Common myeloid progenitor, CD34-positive (primary cell): ENCODE data around the gene MAP4K5.

ENCODE experiments used
- CTCF ChIA-PET: fragments of 350-600 bp; sonication (Branson Sonifier 250); formaldehyde crosslinking; loops from one replicate; lab custom pipeline; 2021; ENCODE audit warnings: antibody characterized with exemption; lab: Charles Lee
- POLR2A ChIA-PET: fragments of 350-600 bp; sonication (Branson Sonifier 250); formaldehyde crosslinking; loops from one replicate; lab custom pipeline; 2021; ENCODE audit warnings: antibody characterized with exemption; lab: Charles Lee
- DNase-seq, 3 donors: peaks; one replicate each; pipeline versions ENCODE4 v3.0.0 to v3.0.0-alpha.2; 2013
- H3K27ac ChIP-seq, 2 experiments: 1 replicate in 1 of 2; 2 replicates in 1 of 2; pipeline ENCODE4 v1.7.0; 2013; ENCODE audit warnings: inconsistent platforms in 2 of 2, low read length in 2 of 2, mild to moderate bottlenecking in 2 of 2, low read depth in 1 of 2, moderate library complexity in 1 of 2; ENCODE audit not compliant: severe bottlenecking in 2 of 2, insufficient read depth in 1 of 2, poor library complexity in 1 of 2
- H3K27me3 ChIP-seq, 5 experiments: replicated peaks in 2 of 5; 1 replicate in 3 of 5; 2 replicates in 2 of 5; pipeline versions ENCODE4 v1.6.1 to v1.7.0; 2013; ENCODE audit warnings: low read length in 4 of 5, mild to moderate bottlenecking in 2 of 5, moderate library complexity in 2 of 5, inconsistent platforms in 1 of 5; ENCODE audit not compliant: insufficient read depth in 5 of 5, control insufficient read depth in 4 of 5
- H3K36me3 ChIP-seq, 4 experiments: 1 replicate in 2 of 4; 2 replicates in 2 of 4; pipeline versions ENCODE4 v1.6.1 to v1.7.0; 2013; ENCODE audit warnings: low read length in 3 of 4, control low read depth in 1 of 4, mild to moderate bottlenecking in 1 of 4; ENCODE audit not compliant: control insufficient read depth in 4 of 4, insufficient read depth in 4 of 4
- H3K4me1 ChIP-seq, 4 experiments: 1 replicate in 3 of 4; 2 replicates in 1 of 4; pipeline versions ENCODE4 v1.6.1 to v1.7.1; 2013; ENCODE audit warnings: low read length in 3 of 4, mild to moderate bottlenecking in 3 of 4, control low read depth in 1 of 4, inconsistent platforms in 1 of 4, moderate library complexity in 1 of 4; ENCODE audit not compliant: control insufficient read depth in 4 of 4, insufficient read depth in 4 of 4; ENCODE audit errors: control extremely low read depth in 1 of 4
- H3K4me3 ChIP-seq, 7 experiments: 1 replicate in 4 of 7; 2 replicates in 3 of 7; pipeline versions ENCODE4 v1.5.1 to v1.7.0; 2013; ENCODE audit warnings: mild to moderate bottlenecking in 7 of 7, low read length in 6 of 7, moderate library complexity in 6 of 7, inconsistent platforms in 2 of 7, low read depth in 2 of 7, control low read depth in 1 of 7; ENCODE audit not compliant: insufficient read depth in 4 of 7, control insufficient read depth in 1 of 7; ENCODE audit errors: extremely low read depth in 1 of 7
- H3K9me3 ChIP-seq, 5 experiments: 1 replicate in 4 of 5; 2 replicates in 1 of 5; pipeline versions ENCODE4 v1.6.1 to v1.7.1; 2013; ENCODE audit warnings: low read length in 4 of 5, mild to moderate bottlenecking in 2 of 5, inconsistent platforms in 1 of 5, low read depth in 1 of 5, moderate library complexity in 1 of 5; ENCODE audit not compliant: control insufficient read depth in 4 of 5, insufficient read depth in 2 of 5; ENCODE audit errors: control extremely low read depth in 1 of 5
- WGBS: methylation state at CpG from one replicate; pipeline ENCODE4 v1.1.5; 2013; ENCODE audit not compliant: insufficient coverage; 5-methylcytosine and 5-hydroxymethylcytosine counted together

MAP4K5 gene

GRCh38 chr14:50489851-50490250 is 42.5 kb downstream of the MAP4K5 start:
- no peak overlapping the region for H3K27ac ChIP-seq
- H3K9me3 ChIP-seq: peaks cover 0 to 4% (median 0%) of the 10 kb centered on the region in 5 experiments
- no peak overlapping the region for H3K4me3 ChIP-seq
- peaks cover 2 to 22% (median 6%) of the 10 kb centered on the region in 4 experiments for H3K36me3 ChIP-seq
- ChIA-PET POLR2A (no interaction called here), CTCF (no interaction called here)
- H3K27me3 ChIP-seq: no peaks in the 10 kb centered on the region
- WGBS: 100% methylated on average over 1 of the region's 3 CpGs
- H3K4me1 ChIP-seq: no peaks in the 10 kb centered on the region
- DNase-seq: peak in 2 of 3 donors; percentile 3 to 21

GRCh38 chr14:50488521-50488920 is 43.8 kb downstream of the MAP4K5 start:
- Histone ChIP-seq H3K4me3 (no peak overlapping the region), H3K36me3 (peaks cover 2 to 26% (median 6%) of the 10 kb centered on the region in 4 experiments), H3K9me3 (peaks cover 0 to 4% (median 0%) of the 10 kb centered on the region in 5 experiments), H3K4me1 (no peaks in the 10 kb centered on the region), H3K27ac (no peak overlapping the region), H3K27me3 (no peaks in the 10 kb centered on the region)
- ChIA-PET CTCF (no interaction called here), POLR2A (interaction anchor here (0.8 kb wide), 1 partner anchor 10 kb away, joined by 3 read pairs; no protein-coding TSS in a partner anchor)
- no peak for DNase-seq
- WGBS: no CpG with 5 or more reads among the region's 1 CpG

- no peak overlapping the region for H3K27ac ChIP-seq
- ChIA-PET CTCF (no interaction called here), POLR2A (no interaction called here)
- H3K36me3 ChIP-seq: peaks cover 19 to 65% (median 26%) of the 10 kb centered on the region in 4 experiments
- WGBS: 94% methylated on average over 2 of the region's 2 CpGs
- peaks cover 3 to 34% (median 7%) of the 10 kb centered on the region in 5 experiments for H3K9me3 ChIP-seq
- H3K4me3 ChIP-seq: no peak overlapping the region
- no peaks in the 10 kb centered on the region for H3K4me1 ChIP-seq
- DNase-seq: no peak
- H3K27me3 ChIP-seq: no peaks in the 10 kb centered on the region
These were observed 53.3 kb downstream of the MAP4K5 start for GRCh38 chr14:50479041-50479440.

- Histone ChIP-seq H3K27me3 (no peaks in the 10 kb centered on the region), H3K4me1 (no peaks in the 10 kb centered on the region), H3K9me3 (peaks cover 3 to 38% (median 8%) of the 10 kb centered on the region in 5 experiments), H3K4me3 (no peak overlapping the region), H3K27ac (no peak overlapping the region), H3K36me3 (peaks cover 24 to 72% (median 33%) of the 10 kb centered on the region in 4 experiments)
- 80% methylated on average over 1 of the region's 2 CpGs for WGBS
- CTCF ChIA-PET: interaction anchor here (1.0 kb wide), 1 partner anchor 10 kb away, joined by 3 read pairs; no protein-coding TSS in a partner anchor
- POLR2A ChIA-PET: no interaction called here
- DNase-seq: no peak
These were observed 54.6 kb downstream of the MAP4K5 start for GRCh38 chr14:50477760-50478159.

GRCh38 chr14:50476134-50476533 is 56.2 kb downstream of the MAP4K5 start:
- POLR2A ChIA-PET: no interaction called here
- WGBS: no CpG with 5 or more reads among the region's 1 CpG
- Histone ChIP-seq H3K36me3 (peaks cover 26 to 73% (median 37%) of the 10 kb centered on the region in 4 experiments), H3K27ac (no peak overlapping the region), H3K9me3 (peaks cover 5 to 55% (median 10%) of the 10 kb centered on the region in 5 experiments), H3K27me3 (no peaks in the 10 kb centered on the region), H3K4me3 (no peak overlapping the region), H3K4me1 (no peaks in the 10 kb centered on the region)
- DNase-seq: no peak
- CTCF ChIA-PET: no interaction called here

GRCh38 chr14:50475460-50475859 is 56.9 kb downstream of the MAP4K5 start:
- WGBS: no CpG with 5 or more reads among the region's 1 CpG

GRCh38 chr14:50471838-50472465 is 60.4 kb downstream of the MAP4K5 start:
- POLR2A ChIA-PET: no interaction called here
- no peak for DNase-seq
- H3K27ac ChIP-seq: no peak overlapping the region
- CTCF ChIA-PET: no interaction called here
- H3K9me3 ChIP-seq: peaks cover 4 to 48% (median 12%) of the 10 kb centered on the region in 5 experiments
- H3K27me3 ChIP-seq: no peaks in the 10 kb centered on the region
- no peak overlapping the region for H3K4me3 ChIP-seq
- peaks cover 34 to 83% (median 54%) of the 10 kb centered on the region in 4 experiments for H3K36me3 ChIP-seq
- WGBS: no CpG with 5 or more reads among the region's 6 CpGs
- H3K4me1 ChIP-seq: no peaks in the 10 kb centered on the region

More at GRCh38 chr14:50475460-50475859, 56.9 kb downstream of the MAP4K5 start:
- ChIA-PET POLR2A (no interaction called here), CTCF (no interaction called here)
- DNase-seq: no peak
- Histone ChIP-seq H3K4me1 (no peaks in the 10 kb centered on the region), H3K4me3 (no peak overlapping the region), H3K27me3 (no peaks in the 10 kb centered on the region), H3K36me3 (peaks cover 27 to 74% (median 41%) of the 10 kb centered on the region in 4 experiments), H3K27ac (no peak overlapping the region), H3K9me3 (peaks cover 7 to 57% (median 9%) of the 10 kb centered on the region in 5 experiments)
